Parathyroid adenoma (tissue), 2 donors: ENCODE measurements around the gene PFKFB2.
A peak's percentile ranks its signal among the peaks of the same experiment; 100 is the strongest.

ENCODE experiments used
- H2AFZ ChIP-seq: fragments of 300-600 bp; sonication (generic); one replicate; pipeline ENCODE4 v1.7.0; 2017; ENCODE audit warnings: antibody characterized with exemption, mild to moderate bottlenecking
- H3K27ac ChIP-seq: fragments of 300-600 bp; sonication (generic); one replicate; pipeline ENCODE4 v1.7.0; 2017
- H3K27me3 ChIP-seq: fragments of 300-600 bp; sonication (generic); one replicate; pipeline ENCODE4 v1.7.0; 2017; ENCODE audit warnings: low read length; ENCODE audit not compliant: control insufficient read depth, insufficient read depth
- H3K36me3 ChIP-seq: fragments of 300-600 bp; sonication (generic); one replicate; pipeline ENCODE4 v1.7.0; 2017; ENCODE audit warnings: low read length; ENCODE audit not compliant: control insufficient read depth, insufficient read depth
- H3K4me1 ChIP-seq: fragments of 300-600 bp; sonication (generic); one replicate; pipeline ENCODE4 v1.7.0; 2017; ENCODE audit warnings: control low read depth
- H3K4me2 ChIP-seq: fragments of 300-600 bp; sonication (generic); one replicate; pipeline ENCODE4 v1.7.0; 2017; ENCODE audit warnings: low read length
- H3K4me3 ChIP-seq: fragments of 300-600 bp; sonication (generic); one replicate; pipeline ENCODE4 v1.7.0; 2017; ENCODE audit warnings: low read depth, low read length
- H3K79me2 ChIP-seq: fragments of 300-600 bp; sonication (generic); one replicate; pipeline ENCODE4 v1.7.0; 2017; ENCODE audit warnings: control low read depth
- H3K9ac ChIP-seq: fragments of 300-600 bp; sonication (generic); one replicate; pipeline ENCODE4 v1.7.0; 2017; ENCODE audit warnings: mild to moderate bottlenecking
- H3K9me3 ChIP-seq: fragments of 300-600 bp; sonication (generic); one replicate; pipeline ENCODE4 v1.7.0; 2017; ENCODE audit warnings: low read length; ENCODE audit not compliant: control insufficient read depth
- CTCF ChIP-seq: fragments of 300-600 bp; sonication (generic); IDR thresholded peaks from one replicate; pipeline ENCODE4 v1.7.0; 2017; ENCODE audit warnings: antibody characterized with exemption, mild to moderate bottlenecking
- donor health status: primary hyperparathyroidism.

PFKFB2 gene

GRCh38 chr1:207045453-207045852 lies 7.6 kb upstream of the PFKFB2 start:
- Histone ChIP-seq H3K27me3 (no peaks in the 10 kb centered on the region), H3K4me3 (no peak overlapping the region), H3K36me3 (no peaks in the 10 kb centered on the region), H3K9ac (no peak overlapping the region), H3K9me3 (no peaks in the 10 kb centered on the region), H3K27ac (no peak overlapping the region), H3K79me2 (no peaks in the 10 kb centered on the region), H2AFZ (no peak overlapping the region), H3K4me2 (no peak overlapping the region), H3K4me1 (no peaks in the 10 kb centered on the region)
- no peak for TF ChIP-seq CTCF

GRCh38 chr1:207047505-207047904 lies 5.6 kb upstream of the PFKFB2 start:
- no peaks in the 10 kb centered on the region for H3K36me3 ChIP-seq
- no peak for TF ChIP-seq CTCF
- H3K4me3 ChIP-seq = no peak overlapping the region
- no peak overlapping the region for H3K27ac ChIP-seq
- no peak overlapping the region for H2AFZ ChIP-seq
- H3K79me2 ChIP-seq = no peaks in the 10 kb centered on the region
- no peak overlapping the region for H3K9ac ChIP-seq
- H3K9me3 ChIP-seq = no peaks in the 10 kb centered on the region
- no peaks in the 10 kb centered on the region for H3K27me3 ChIP-seq
- no peaks in the 10 kb centered on the region for H3K4me1 ChIP-seq
- no peak overlapping the region for H3K4me2 ChIP-seq

- Histone ChIP-seq H3K4me2 (no peak overlapping the region), H3K9me3 (no peaks in the 10 kb centered on the region), H2AFZ (no peak overlapping the region), H3K36me3 (no peaks in the 10 kb centered on the region), H3K4me1 (no peaks in the 10 kb centered on the region), H3K27me3 (no peaks in the 10 kb centered on the region), H3K4me3 (no peak overlapping the region), H3K9ac (no peak overlapping the region), H3K79me2 (no peaks in the 10 kb centered on the region), H3K27ac (no peak overlapping the region)
- TF ChIP-seq CTCF = no peak
Observed at GRCh38 chr1:207048041-207048440, 5.0 kb upstream of the PFKFB2 start.

DNA sequence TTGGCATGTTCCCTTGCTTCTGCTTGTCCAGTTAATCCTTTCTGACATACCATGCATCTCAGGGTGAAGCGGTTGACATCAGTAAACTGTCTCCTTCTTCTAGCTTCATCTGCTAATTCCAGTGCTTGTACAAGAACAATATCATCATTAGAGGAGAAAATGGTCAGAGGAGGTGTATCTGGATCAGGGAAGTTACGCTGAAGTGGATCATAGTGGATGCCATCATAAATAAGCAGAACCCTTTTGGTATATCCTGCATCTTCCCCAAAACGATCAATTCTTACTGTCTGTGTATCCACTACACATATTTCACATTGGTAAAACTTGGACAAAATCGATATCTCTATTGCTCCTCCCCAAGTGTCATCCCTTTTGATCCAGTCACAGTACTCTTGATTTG lies 4.0 kb upstream of the PFKFB2 start:
- TF ChIP-seq CTCF = no peak
- Histone ChIP-seq H2AFZ (no peak overlapping the region), H3K4me2 (no peak overlapping the region), H3K36me3 (no peaks in the 10 kb centered on the region), H3K4me3 (no peak overlapping the region), H3K79me2 (no peaks in the 10 kb centered on the region), H3K4me1 (no peaks in the 10 kb centered on the region), H3K9me3 (no peaks in the 10 kb centered on the region), H3K27me3 (no peaks in the 10 kb centered on the region), H3K9ac (no peak overlapping the region), H3K27ac (no peak overlapping the region)

DNA sequence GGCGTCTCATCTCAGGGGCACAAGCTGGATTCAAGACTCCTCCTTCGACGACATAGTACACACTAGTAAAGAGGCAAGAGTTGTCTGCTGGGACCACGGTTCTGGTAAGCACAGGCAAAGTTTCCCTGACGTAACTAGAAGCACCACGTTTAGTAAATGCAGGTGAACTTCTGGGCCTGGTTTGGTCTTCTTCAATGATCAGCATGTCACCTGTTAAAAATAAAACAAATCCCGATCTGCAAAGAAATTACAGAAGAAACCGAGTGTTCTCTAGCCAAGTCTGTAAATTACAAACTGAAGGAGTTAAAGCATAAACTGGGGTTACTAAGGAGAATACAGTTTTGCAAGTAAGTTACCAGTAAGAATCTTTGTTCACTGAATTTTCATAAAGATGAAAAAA lies 3.6 kb upstream of the PFKFB2 start:
- Histone ChIP-seq H3K4me2 (peak overlapping the region; percentile 71), H3K9ac (no peak overlapping the region), H3K27me3 (no peaks in the 10 kb centered on the region), H3K27ac (no peak overlapping the region), H3K4me1 (no peaks in the 10 kb centered on the region), H3K36me3 (no peaks in the 10 kb centered on the region), H3K9me3 (no peaks in the 10 kb centered on the region), H3K79me2 (no peaks in the 10 kb centered on the region), H2AFZ (no peak overlapping the region), H3K4me3 (no peak overlapping the region)
- no peak for TF ChIP-seq CTCF
